ENCODE measurements around the gene DNAH11.
"Not testable (repeated sequence)": the region's sequence is repeated elsewhere in the genome, so short reads cannot be mapped to it uniquely, and the experiment has no call there.

DNAH11 gene

DNA sequence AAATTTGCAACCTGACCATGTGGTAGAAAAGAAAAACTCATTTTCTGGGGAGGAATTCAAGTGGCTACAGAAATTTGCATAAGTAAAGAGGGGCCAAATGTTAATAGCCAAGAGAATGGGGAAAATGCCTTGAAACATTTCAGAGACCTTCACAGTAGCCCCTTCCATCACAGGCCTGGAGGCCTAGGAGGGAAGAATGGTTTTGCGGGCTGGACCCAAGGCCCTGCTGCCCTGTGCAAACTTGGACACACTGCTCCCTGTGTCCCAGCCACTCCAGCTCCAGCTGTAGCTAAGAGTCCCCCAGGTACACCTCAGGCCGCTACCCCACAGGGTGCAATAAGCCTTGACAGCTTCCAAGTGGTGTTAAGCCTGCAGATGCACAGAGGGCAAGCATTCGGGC lies 16.4 kb upstream of the DNAH11 start:
- H3K36me3 ChIP-seq (ENCODE audit: control insufficient read depth, insufficient read depth, low read length): no peaks in the 10 kb centered on the region
- H3K9me3 ChIP-seq (ENCODE audit: control insufficient read depth, insufficient read depth, low read length): peaks cover 11% of the 10 kb centered on the region
- H3K9ac ChIP-seq (ENCODE audit: low read depth, low read length): no peak overlapping the region
- no peaks in the 10 kb centered on the region for H3K27me3 ChIP-seq (ENCODE audit: control insufficient read depth, insufficient read depth, low read length)
- H3K4me1 ChIP-seq (ENCODE audit: control insufficient read depth, insufficient read depth, low read length): no peaks in the 10 kb centered on the region
- H3K4me3 ChIP-seq (ENCODE audit: low read depth, low read length): no peak overlapping the region

DNA sequence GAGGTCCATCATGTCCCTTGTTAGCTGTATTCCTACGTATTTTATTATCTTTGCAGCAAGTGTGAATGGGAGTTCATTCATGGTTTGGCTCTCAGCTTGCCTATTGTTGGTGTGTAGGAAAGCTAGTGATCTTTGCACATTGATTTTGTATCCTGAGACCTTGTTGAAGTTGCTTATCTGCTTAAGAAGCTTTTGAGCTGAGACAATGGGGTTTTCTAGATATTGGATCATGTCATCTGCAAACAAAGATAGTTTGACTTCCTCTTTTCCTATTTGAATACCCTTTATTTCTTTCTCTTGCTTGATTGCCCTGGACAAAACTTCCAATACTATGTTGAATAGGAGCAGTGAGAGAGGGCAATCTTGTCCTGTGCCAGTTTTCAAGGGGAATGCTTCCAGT lies 10.4 kb upstream of the DNAH11 start:
- not testable (repeated sequence) for H3K9ac ChIP-seq (ENCODE audit: low read depth, low read length); H3K9me3 ChIP-seq (ENCODE audit: control insufficient read depth, insufficient read depth, low read length); H3K27me3 ChIP-seq (ENCODE audit: control insufficient read depth, insufficient read depth, low read length); H3K36me3 ChIP-seq (ENCODE audit: control insufficient read depth, insufficient read depth, low read length); H3K4me3 ChIP-seq (ENCODE audit: low read depth, low read length); H3K4me1 ChIP-seq (ENCODE audit: control insufficient read depth, insufficient read depth, low read length)

DNA sequence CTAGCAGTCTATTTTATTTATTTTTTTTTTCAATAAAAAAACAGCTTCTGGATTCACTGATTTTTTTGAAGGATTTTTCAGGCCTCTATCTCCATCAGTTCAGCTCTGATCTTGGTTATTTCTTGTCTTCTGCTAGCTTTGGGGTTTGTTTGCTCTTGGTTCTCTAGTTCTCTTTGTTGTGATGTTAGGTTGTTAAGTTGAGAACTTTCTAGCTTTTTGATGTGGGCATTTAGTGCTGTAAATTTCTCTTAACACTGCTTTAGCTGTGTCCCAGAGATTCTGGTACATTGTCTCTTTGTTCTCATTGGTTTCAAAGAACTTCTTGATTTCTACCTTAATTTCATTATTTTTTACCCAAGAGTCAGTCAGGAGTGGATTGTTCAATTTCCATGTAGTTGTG lies 9.2 kb upstream of the DNAH11 start:
- H3K4me1 ChIP-seq (ENCODE audit: control insufficient read depth, insufficient read depth, low read length); H3K9me3 ChIP-seq (ENCODE audit: control insufficient read depth, insufficient read depth, low read length); H3K9ac ChIP-seq (ENCODE audit: low read depth, low read length); H3K27me3 ChIP-seq (ENCODE audit: control insufficient read depth, insufficient read depth, low read length); H3K4me3 ChIP-seq (ENCODE audit: low read depth, low read length); H3K36me3 ChIP-seq (ENCODE audit: control insufficient read depth, insufficient read depth, low read length): not testable (repeated sequence)

DNA sequence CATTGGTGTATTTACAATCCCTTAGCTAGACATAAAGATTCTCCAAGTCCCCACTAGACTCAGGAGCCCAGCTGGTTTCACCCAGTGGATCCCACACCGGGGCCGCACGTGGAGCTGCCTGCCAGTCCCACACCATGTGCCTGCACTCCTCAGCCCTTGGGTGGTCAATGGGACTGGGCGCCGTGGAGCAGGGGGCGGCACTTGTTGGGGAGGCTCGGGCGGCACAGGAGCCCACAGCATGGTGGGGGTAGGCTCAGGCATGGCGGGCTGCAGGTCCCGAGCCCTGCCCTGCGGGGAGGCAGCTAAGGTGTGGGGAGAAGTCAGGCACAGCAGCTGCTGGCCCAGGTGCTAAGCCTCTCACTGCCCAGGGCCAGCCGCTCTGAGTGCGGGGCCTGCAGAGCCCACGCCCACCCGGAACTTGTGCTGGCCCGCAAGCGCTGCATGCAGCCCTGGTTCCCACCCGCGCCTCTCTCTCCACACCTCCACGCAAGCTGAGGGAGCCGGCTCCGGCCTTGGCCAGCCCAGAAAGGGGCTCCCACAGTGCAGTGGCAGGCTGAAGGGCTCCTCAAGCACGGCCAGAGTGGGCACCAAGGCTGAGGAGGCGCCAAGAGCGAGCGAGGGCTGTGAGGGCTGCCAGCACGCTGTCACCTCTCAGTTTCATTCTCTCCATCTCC lies 6.3 kb upstream of the DNAH11 start:
- not testable (repeated sequence) for H3K9ac ChIP-seq (ENCODE audit: low read depth, low read length); H3K4me3 ChIP-seq (ENCODE audit: low read depth, low read length); H3K27me3 ChIP-seq (ENCODE audit: control insufficient read depth, insufficient read depth, low read length); H3K9me3 ChIP-seq (ENCODE audit: control insufficient read depth, insufficient read depth, low read length); H3K36me3 ChIP-seq (ENCODE audit: control insufficient read depth, insufficient read depth, low read length); H3K4me1 ChIP-seq (ENCODE audit: control insufficient read depth, insufficient read depth, low read length)

DNA sequence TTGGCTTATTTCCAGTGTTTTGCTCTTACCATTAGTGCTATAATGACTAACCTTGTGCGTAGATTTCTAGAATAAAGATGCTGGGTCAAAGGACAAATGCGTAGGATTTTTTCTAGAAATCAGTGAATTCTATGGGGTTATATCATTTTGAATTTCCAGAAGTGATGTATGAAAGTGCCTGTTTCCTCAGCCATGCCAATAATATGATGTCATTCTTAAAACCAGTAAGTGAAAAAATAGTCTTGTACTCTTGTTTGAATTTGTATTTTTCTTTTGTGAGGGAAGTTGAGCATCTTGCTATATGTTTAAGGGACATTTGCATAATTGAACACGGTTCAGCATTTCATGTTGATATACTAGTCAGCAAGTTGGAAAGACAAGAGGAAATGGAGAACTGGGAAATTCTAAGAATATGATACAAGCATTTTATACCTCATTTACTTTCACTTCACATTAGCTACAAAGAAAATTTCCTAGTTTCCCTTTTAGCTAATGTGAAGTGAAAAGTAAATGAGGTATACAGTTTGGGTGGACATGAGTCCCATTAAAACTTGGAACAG lies 3.8 kb upstream of the DNAH11 start:
- no peaks in the 10 kb centered on the region for H3K36me3 ChIP-seq (ENCODE audit: control insufficient read depth, insufficient read depth, low read length)
- H3K9ac ChIP-seq (ENCODE audit: low read depth, low read length): no peak overlapping the region
- peaks cover 16% of the 10 kb centered on the region for H3K27me3 ChIP-seq (ENCODE audit: control insufficient read depth, insufficient read depth, low read length)
- H3K4me1 ChIP-seq (ENCODE audit: control insufficient read depth, insufficient read depth, low read length): peaks cover 5% of the 10 kb centered on the region
- H3K4me3 ChIP-seq (ENCODE audit: low read depth, low read length): no peak overlapping the region
- H3K9me3 ChIP-seq (ENCODE audit: control insufficient read depth, insufficient read depth, low read length): no peaks in the 10 kb centered on the region

DNA sequence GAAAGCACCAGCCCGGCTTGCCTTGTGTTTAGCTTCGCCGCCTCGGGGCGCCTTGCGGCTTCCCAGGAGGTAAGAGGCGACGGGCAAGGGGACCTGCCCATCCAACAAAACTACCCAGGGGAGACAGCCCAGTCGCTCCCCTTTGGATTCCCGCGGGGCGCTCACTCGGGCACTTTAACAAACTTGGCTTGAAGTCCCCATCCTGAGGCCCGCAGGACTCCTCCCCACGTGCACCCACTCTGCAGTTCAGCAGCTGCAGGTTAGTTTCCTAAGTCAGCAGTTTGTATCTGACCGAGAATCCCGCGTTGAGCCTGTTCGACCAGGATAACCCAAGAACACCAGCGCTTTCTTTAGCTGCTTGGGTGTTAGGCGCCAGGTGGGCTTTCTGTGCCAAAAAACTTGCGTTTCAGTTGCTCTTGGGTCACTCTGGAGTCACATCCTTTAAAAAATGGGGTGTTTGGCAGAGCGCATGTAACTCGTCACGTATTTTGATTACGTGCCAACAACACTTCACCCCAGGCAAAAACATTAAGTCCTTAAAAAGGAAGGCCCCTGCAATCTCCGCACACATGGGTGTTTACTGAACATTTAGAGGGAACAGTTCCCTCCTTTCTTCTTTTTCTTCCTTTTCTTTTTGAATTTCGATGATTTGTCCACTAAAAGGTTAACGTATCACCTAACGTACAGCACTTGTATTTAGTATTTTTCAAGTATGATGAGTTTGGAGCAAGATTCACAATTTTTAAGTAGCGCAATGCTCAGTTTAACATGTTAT lies 876 bp downstream of the DNAH11 start:
- Histone ChIP-seq H3K4me3 (ENCODE audit: low read depth, low read length) (peak overlapping the region; percentile 72), H3K9ac (ENCODE audit: low read depth, low read length) (peak overlapping the region; percentile 38)

DNA sequence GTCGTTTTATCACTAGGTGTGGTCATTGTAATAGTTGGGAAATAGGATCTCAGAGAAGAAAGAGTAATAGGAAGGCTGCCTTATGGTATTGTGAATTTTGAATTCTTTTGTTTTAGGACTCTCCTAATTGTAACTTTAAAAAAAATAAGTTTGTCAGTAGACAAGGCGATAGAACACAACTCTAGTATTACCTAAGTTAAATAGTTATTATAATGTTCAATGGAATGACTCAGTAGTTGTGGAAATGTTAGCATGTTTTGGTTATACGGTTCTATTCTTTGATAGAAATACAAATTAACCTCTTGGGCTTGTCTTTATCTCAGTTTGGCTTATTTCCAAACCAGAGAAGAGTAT lies 1.4 kb downstream of the DNAH11 start:
- Histone ChIP-seq H3K9ac (ENCODE audit: low read depth, low read length) (no peak overlapping the region), H3K4me3 (ENCODE audit: low read depth, low read length) (peak overlapping the region; percentile 72), H3K27me3 (ENCODE audit: control insufficient read depth, insufficient read depth, low read length) (peaks cover 26% of the 10 kb centered on the region), H3K36me3 (ENCODE audit: control insufficient read depth, insufficient read depth, low read length) (no peaks in the 10 kb centered on the region), H3K4me1 (ENCODE audit: control insufficient read depth, insufficient read depth, low read length) (peaks cover 17% of the 10 kb centered on the region), H3K9me3 (ENCODE audit: control insufficient read depth, insufficient read depth, low read length) (no peaks in the 10 kb centered on the region)

More for the DNA sequence above, 876 bp downstream of the DNAH11 start:
- peaks cover 17% of the 10 kb centered on the region for H3K4me1 ChIP-seq (ENCODE audit: control insufficient read depth, insufficient read depth, low read length)
- H3K27me3 ChIP-seq (ENCODE audit: control insufficient read depth, insufficient read depth, low read length): peaks cover 26% of the 10 kb centered on the region
- no peaks in the 10 kb centered on the region for H3K36me3 ChIP-seq (ENCODE audit: control insufficient read depth, insufficient read depth, low read length)
- no peaks in the 10 kb centered on the region for H3K9me3 ChIP-seq (ENCODE audit: control insufficient read depth, insufficient read depth, low read length)

DNA sequence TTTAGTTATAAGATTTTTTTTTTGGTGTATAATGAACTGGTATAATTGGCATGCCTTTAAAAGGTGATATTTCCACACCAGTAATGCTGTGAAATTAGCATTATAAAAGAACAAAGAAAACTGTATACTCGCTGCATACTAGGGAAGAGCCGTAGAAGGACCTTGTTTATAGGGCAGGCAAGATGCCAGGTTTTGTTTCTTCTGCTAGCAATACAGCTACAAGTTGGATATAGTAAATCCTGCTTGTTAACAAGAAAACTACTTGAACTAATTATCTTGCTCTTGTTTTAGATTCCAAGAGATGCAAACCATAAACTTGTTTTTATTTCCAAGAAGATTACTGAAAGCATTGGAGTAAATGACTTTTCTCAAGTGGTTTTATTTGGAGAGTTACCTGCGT lies 1.9 kb downstream of the DNAH11 start:
- Histone ChIP-seq H3K9ac (ENCODE audit: low read depth, low read length) (no peak overlapping the region), H3K4me1 (ENCODE audit: control insufficient read depth, insufficient read depth, low read length) (peaks cover 12% of the 10 kb centered on the region), H3K27me3 (ENCODE audit: control insufficient read depth, insufficient read depth, low read length) (peaks cover 26% of the 10 kb centered on the region), H3K9me3 (ENCODE audit: control insufficient read depth, insufficient read depth, low read length) (no peaks in the 10 kb centered on the region), H3K4me3 (ENCODE audit: low read depth, low read length) (no peak overlapping the region), H3K36me3 (ENCODE audit: control insufficient read depth, insufficient read depth, low read length) (no peaks in the 10 kb centered on the region)

DNA sequence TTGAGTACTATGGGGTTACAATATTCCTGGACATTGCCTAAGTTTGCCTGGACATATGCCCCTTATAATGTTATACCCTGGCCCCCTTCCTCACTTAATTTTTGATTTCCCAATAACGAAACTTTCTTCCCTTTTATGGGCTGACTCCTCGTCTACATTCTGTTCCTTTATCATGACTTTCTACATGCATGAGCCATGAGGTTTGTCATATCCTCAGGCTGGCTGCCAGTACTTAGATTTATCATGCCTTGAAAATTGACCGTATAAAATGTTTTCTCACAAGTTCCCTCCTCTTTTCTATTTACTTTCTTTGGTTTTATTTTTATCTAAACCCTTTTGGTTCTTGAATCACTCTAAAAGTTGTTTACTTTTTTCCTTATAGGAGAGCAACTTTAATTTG lies 4.7 kb downstream of the DNAH11 start:
- H3K4me1 ChIP-seq (ENCODE audit: control insufficient read depth, insufficient read depth, low read length): peaks cover 16% of the 10 kb centered on the region
- no peak overlapping the region for H3K4me3 ChIP-seq (ENCODE audit: low read depth, low read length)
- H3K27me3 ChIP-seq (ENCODE audit: control insufficient read depth, insufficient read depth, low read length): peaks cover 18% of the 10 kb centered on the region
- no peaks in the 10 kb centered on the region for H3K9me3 ChIP-seq (ENCODE audit: control insufficient read depth, insufficient read depth, low read length)
- H3K36me3 ChIP-seq (ENCODE audit: control insufficient read depth, insufficient read depth, low read length): no peaks in the 10 kb centered on the region
- H3K9ac ChIP-seq (ENCODE audit: low read depth, low read length): no peak overlapping the region

DNA sequence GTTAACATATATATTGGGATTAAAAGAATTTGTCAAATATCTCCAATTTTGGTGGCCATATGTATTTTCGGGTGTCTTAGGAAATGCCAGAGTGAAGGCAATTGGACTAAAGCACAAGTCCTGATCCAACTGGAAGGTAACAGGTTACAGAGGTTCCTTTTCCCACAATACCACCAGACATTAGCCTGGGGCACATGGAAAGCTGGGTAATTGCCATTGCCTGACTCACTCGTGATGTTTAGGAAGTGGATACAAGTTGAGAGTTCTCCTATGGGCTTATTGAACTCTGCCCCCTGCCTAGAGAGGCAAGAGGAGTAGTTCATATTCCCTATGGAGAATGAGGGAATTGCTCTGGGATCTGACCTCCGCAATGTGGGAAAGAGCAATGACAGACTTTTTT lies 5.7 kb downstream of the DNAH11 start:
- Histone ChIP-seq H3K9me3 (ENCODE audit: control insufficient read depth, insufficient read depth, low read length) (no peaks in the 10 kb centered on the region), H3K27me3 (ENCODE audit: control insufficient read depth, insufficient read depth, low read length) (peaks cover 16% of the 10 kb centered on the region), H3K36me3 (ENCODE audit: control insufficient read depth, insufficient read depth, low read length) (no peaks in the 10 kb centered on the region), H3K4me1 (ENCODE audit: control insufficient read depth, insufficient read depth, low read length) (peaks cover 16% of the 10 kb centered on the region), H3K4me3 (ENCODE audit: low read depth, low read length) (no peak overlapping the region), H3K9ac (ENCODE audit: low read depth, low read length) (no peak overlapping the region)

DNA sequence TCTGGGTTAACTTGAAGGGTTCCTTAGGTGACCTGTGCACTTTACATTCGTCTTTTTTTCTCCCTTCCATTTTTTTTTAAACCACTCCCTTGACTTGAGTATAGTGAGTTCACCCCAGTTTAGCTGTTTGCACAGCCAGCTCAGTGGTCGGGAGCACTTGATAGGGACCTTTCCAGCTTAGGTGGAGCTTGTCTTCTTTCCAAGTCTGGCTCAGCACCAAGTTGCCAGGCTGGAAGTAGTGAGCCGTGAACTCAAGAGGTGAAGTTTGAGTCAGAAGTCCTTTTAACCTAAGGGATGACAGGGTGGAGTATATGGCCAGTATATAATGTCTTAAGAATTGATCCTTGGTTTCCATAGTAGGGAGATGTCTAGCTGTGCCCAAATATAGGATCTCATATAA lies 7.2 kb downstream of the DNAH11 start:
- Histone ChIP-seq H3K9ac (ENCODE audit: low read depth, low read length) (no peak overlapping the region), H3K4me1 (ENCODE audit: control insufficient read depth, insufficient read depth, low read length) (peaks cover 10% of the 10 kb centered on the region), H3K9me3 (ENCODE audit: control insufficient read depth, insufficient read depth, low read length) (no peaks in the 10 kb centered on the region), H3K4me3 (ENCODE audit: low read depth, low read length) (no peak overlapping the region), H3K27me3 (ENCODE audit: control insufficient read depth, insufficient read depth, low read length) (peaks cover under 1% of the 10 kb centered on the region), H3K36me3 (ENCODE audit: control insufficient read depth, insufficient read depth, low read length) (no peaks in the 10 kb centered on the region)

All from iPS-15b (cell line).